HepG2 (cell line): Measurements from ENCODE around the gene C17orf58. TPM values are rescaled to one million over a fixed set of nuclear protein-coding genes. Genes with fewer than 3 reads are reported as not detected.

Experiments
- ATAD3A ChIP-seq: sonication (generic); formaldehyde crosslinking; IDR thresholded peaks from 2 replicates; pipeline ENCODE4 v1.4.0; 2020; ENCODE audit warnings: missing genetic modification reagents
- CBX1 ChIP-seq: IDR thresholded peaks from one replicate; pipeline ENCODE4 v1.6.1; 2016; ENCODE audit warnings: antibody characterized with exemption, low read depth
- CEBPB ChIP-seq: IDR thresholded peaks from 2 replicates; pipeline ENCODE4 v1.6.1; 2011; ENCODE audit warnings: low read depth, low read length, improper control_type of control experiment, borderline replicate concordance
- FOXA1 ChIP-seq, 2 experiments: fragments of 450-650 bp in 1 of 2; sonication (generic) in 1 of 2; formaldehyde crosslinking in 1 of 2; IDR thresholded peaks; 2 replicates each; pipeline versions ENCODE4 v1.4.0 to v1.6.1; 2016 to 2020; ENCODE audit warnings: missing genetic modification reagents in 1 of 2
- HCFC1 ChIP-seq: fragments of 150-350 bp; IDR thresholded peaks from 2 replicates; pipeline ENCODE4 v1.6.1; 2014; ENCODE audit warnings: low read depth, low read length
- HDAC1 ChIP-seq: sonication (generic); formaldehyde crosslinking; IDR thresholded peaks from 2 replicates; pipeline ENCODE4 v1.5.1; 2020; ENCODE audit warnings: mild to moderate bottlenecking, missing genetic modification reagents
- HES4 ChIP-seq: sonication (generic); formaldehyde crosslinking; IDR thresholded peaks from 2 replicates; pipeline ENCODE4 v1.9.0; 2021; ENCODE audit warnings: mild to moderate bottlenecking, missing genetic modification reagents, borderline replicate concordance
- HNRNPLL ChIP-seq: fragments of 200-400 bp; formaldehyde crosslinking; IDR thresholded peaks from 2 replicates; pipeline ENCODE4 v1.6.1; 2017; ENCODE audit warnings: mild to moderate bottlenecking, low read depth, low read length; ENCODE audit not compliant: poor library complexity, severe bottlenecking
- KLF16 ChIP-seq, 2 experiments: sonication (generic) in 1 of 2; formaldehyde crosslinking in 1 of 2; IDR thresholded peaks; 2 replicates each; pipeline versions ENCODE4 v1.6.1 to v1.8.0; 2016 to 2023; ENCODE audit warnings: missing genetic modification reagents in 2 of 2, missing compliant biosample characterization in 1 of 2
- KLF9 ChIP-seq: IDR thresholded peaks from 2 replicates; pipeline ENCODE4 v1.6.1; 2016; ENCODE audit warnings: low read depth
- MAFK ChIP-seq, 2 experiments: IDR thresholded peaks in 1 of 2; conservative IDR thresholded peaks in 1 of 2; 2 replicates each; pipeline ENCODE4 v1.6.1; 2011; ENCODE audit warnings: improper control_type of control experiment in 2 of 2, low read length in 2 of 2
- NKX3-1 ChIP-seq: sonication (generic); formaldehyde crosslinking; IDR thresholded peaks from 2 replicates; pipeline ENCODE4 v1.5.0; 2020; ENCODE audit warnings: missing genetic modification reagents
- SNAPC4 ChIP-seq: sonication (generic); formaldehyde crosslinking; IDR thresholded peaks from 2 replicates; pipeline ENCODE4 v1.4.0; 2020; ENCODE audit warnings: mild to moderate bottlenecking, missing genetic modification reagents
- TCF7L2 ChIP-seq: IDR thresholded peaks from 2 replicates; pipeline ENCODE4 v1.6.1; 2011; ENCODE audit warnings: mild to moderate bottlenecking, low read depth, low read length, moderate library complexity
- TEAD2 ChIP-seq: sonication (generic); formaldehyde crosslinking; IDR thresholded peaks from 2 replicates; pipeline ENCODE4 v1.9.0; 2021; ENCODE audit warnings: missing genetic modification reagents
- ZNF331 ChIP-seq: sonication (generic); formaldehyde crosslinking; IDR thresholded peaks from 2 replicates; pipeline ENCODE4 v1.4.0; 2020; ENCODE audit warnings: missing genetic modification reagents
- ZNF350 ChIP-seq: sonication (generic); formaldehyde crosslinking; IDR thresholded peaks from 2 replicates; pipeline ENCODE4 v1.4.0; 2020; ENCODE audit warnings: mild to moderate bottlenecking, low read depth, missing genetic modification reagents, borderline replicate concordance
- ZNF468 ChIP-seq: sonication (generic); formaldehyde crosslinking; IDR thresholded peaks from 2 replicates; pipeline ENCODE4 v1.8.0; 2022; ENCODE audit warnings: mild to moderate bottlenecking, moderate library complexity, missing genetic modification reagents
- ZNF512 ChIP-seq: sonication (generic); formaldehyde crosslinking; IDR thresholded peaks from 2 replicates; pipeline ENCODE4 v1.4.0; 2020; ENCODE audit warnings: mild to moderate bottlenecking, missing genetic modification reagents
- ZNF709 ChIP-seq: sonication (generic); formaldehyde crosslinking; IDR thresholded peaks from 2 replicates; pipeline ENCODE4 v1.5.0; 2020; ENCODE audit warnings: mild to moderate bottlenecking, missing genetic modification reagents
- ZNF782 ChIP-seq: sonication (generic); formaldehyde crosslinking; IDR thresholded peaks from 2 replicates; pipeline ENCODE4 v1.4.0; 2020; ENCODE audit warnings: missing genetic modification reagents, mild to moderate bottlenecking, borderline replicate concordance
- ZSCAN20 ChIP-seq: sonication (generic); formaldehyde crosslinking; IDR thresholded peaks from 2 replicates; pipeline ENCODE4 v1.4.0; 2020; ENCODE audit warnings: missing genetic modification reagents, mild to moderate bottlenecking, borderline replicate concordance
- polyA plus RNA-seq, 8 experiments: library from polyadenylated mRNA; depleted of rRNA in 3 of 8; stranded (reverse) in 7 of 8; unstranded in 1 of 8; fragments of >200 nt; fragmentation: Illumina TruSeq in 4 of 8; extraction: Trizol in 4 of 8; gene quantifications; 2 replicates each; pipeline versions ENCODE4 v1.2.1 to v1.2.3, GENCODE V29; 2011 to 2016; ENCODE audit warnings: low read depth in 4 of 8, missing spikeins in 1 of 8, mixed read lengths in 1 of 8; ENCODE audit not compliant: insufficient read depth in 1 of 8
- total RNA-seq, 5 experiments: library from RNA; depleted of rRNA; stranded (reverse); fragments of >200 nt; fragmentation: Illumina TruSeq; extraction: Trizol; gene quantifications; 2 replicates each; pipeline ENCODE4 v1.2.3, GENCODE V29; 2016; ENCODE audit warnings: low read depth in 1 of 5
- TF ChIP-seq, protein P1 (sequence below): sonication (generic); formaldehyde crosslinking; IDR thresholded peaks from 2 replicates; pipeline ENCODE4 v1.4.0; 2020; ENCODE audit warnings: missing genetic modification reagents, borderline replicate concordance

The C17orf58 gene
- total and polyA plus RNA-seq, 2 of the 13 experiments (the other 11 are each of a cell fraction or from before 2014, with no cell fraction given) = 15.6 to 15.8 TPM

DNA sequence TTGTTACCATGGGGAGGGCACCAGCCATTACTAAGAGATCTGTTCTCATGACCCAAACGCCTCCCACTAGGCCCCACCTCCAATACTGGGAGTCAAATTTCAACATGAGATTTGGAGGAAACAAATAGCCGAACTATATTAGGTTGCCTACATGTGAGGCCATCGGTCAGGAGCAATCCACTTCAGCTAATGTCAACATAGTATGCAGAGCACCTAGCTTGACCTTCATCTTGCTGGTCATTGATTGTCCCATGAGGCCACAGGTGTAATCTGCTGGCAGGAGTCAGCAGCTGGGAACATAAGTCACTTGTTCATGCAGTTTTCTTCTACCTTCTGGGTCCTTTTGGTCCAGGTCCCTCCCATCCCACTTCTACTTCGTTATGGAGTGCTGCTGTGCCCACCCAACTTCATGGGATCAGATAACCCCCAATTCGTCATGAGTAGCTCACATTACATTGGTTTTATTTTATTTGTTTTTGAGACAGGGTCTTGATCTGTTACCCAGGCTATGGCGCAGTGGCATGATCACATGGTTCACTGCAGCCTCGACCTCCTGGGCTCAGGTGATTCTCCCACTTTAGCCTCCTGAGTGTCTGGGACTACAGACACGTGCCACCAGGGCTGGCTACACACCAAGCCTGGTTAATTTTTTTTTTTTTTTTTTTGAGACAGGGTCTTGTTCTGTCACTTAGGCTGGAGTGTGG lies 33.4 kb upstream of the C17orf58 start (continued):
- TF ChIP-seq HES4 (no peak), NKX3-1 (CRISPR knock-in tag) (peak; percentile 85), TEAD2 (no peak), HDAC1 (CRISPR knock-in tag) (peak; percentile 58), SNAPC4 (peak; percentile 45; the same call in 1 of the 2 replicates), TCF7L2 (no peak), CBX1 (no peak), ATAD3A (no peak), ZNF350 (no peak; the same call in 1 of the 2 replicates), CEBPB (peak; percentile 67; the same call in 1 of the 2 replicates), HNRNPLL (no peak), ZNF512 (CRISPR knock-in tag) (no peak), ZNF782 (peak; percentile 81; the same call in 1 of the 2 replicates), ZSCAN20 (no peak), HCFC1 (0 out of 2 replicates have a peak, but pooled peaks have one; percentile 20), KLF9 (CRISPR knock-in tag) (no peak), MAFK (conservative IDR thresholded peaks at IDR 0.05 in 1 of 2, IDR thresholded peaks at IDR 0.05 in 1 of 2; ENCODE audit: low read length in 2 of 2) (no peak), ZNF331 (CRISPR knock-in tag) (peak; percentile 93), ZNF709 (CRISPR knock-in tag) (no peak), KLF16 (CRISPR knock-in tag; IDR thresholded peaks at IDR 0.05) (peak in 1 of 2 experiments; percentile 74; a peak in 1 of 4 replicates), ZNF468 (no peak), FOXA1 (IDR thresholded peaks at IDR 0.05) (peak; percentile 68), FOXA1 (CRISPR knock-in tag; IDR thresholded peaks at IDR 0.05) (peak; percentile 96)
- TF ChIP-seq, protein P1, sequence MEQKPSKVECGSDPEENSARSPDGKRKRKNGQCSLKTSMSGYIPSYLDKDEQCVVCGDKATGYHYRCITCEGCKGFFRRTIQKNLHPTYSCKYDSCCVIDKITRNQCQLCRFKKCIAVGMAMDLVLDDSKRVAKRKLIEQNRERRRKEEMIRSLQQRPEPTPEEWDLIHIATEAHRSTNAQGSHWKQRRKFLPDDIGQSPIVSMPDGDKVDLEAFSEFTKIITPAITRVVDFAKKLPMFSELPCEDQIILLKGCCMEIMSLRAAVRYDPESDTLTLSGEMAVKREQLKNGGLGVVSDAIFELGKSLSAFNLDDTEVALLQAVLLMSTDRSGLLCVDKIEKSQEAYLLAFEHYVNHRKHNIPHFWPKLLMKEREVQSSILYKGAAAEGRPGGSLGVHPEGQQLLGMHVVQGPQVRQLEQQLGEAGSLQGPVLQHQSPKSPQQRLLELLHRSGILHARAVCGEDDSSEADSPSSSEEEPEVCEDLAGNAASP (CRISPR knock-in tag) = peak; percentile 94
